GM21360 (cell line): ENCODE measurements around the gene GRAMD4.

ENCODE experiments used
- ATAC-seq: cut with Tn5 transposase; IDR thresholded peaks from one replicate; pipeline ENCODE4 v1.9.1; 2021; ENCODE audit warnings: mild to moderate bottlenecking, moderate library complexity; ENCODE audit not compliant: unreplicated experiment

Gene GRAMD4

GRCh38 chr22:46682011-46682731 is 62.0 kb downstream of the GRAMD4 start:
- no peak for ATAC-seq

GRCh38 chr22:46684706-46685105 is 64.5 kb downstream of the GRAMD4 start:
- no peak for ATAC-seq

GRCh38 chr22:46686221-46687047 is 66.2 kb downstream of the GRAMD4 start:
- ATAC-seq, result no peak

GRCh38 chr22:46687048-46687444 is 66.9 kb downstream of the GRAMD4 start:
- ATAC-seq, result no peak

- ATAC-seq, result no peak
Observed at GRCh38 chr22:46687460-46687859, 67.3 kb downstream of the GRAMD4 start.

- no peak for ATAC-seq
Observed at GRCh38 chr22:46688949-46689348, 68.8 kb downstream of the GRAMD4 start.

GRCh38 chr22:46690146-46690545 is 70.0 kb downstream of the GRAMD4 start:
- ATAC-seq, result no peak

GRCh38 chr22:46691571-46691970 is 71.4 kb downstream of the GRAMD4 start:
- no peak for ATAC-seq

GRCh38 chr22:46693634-46694415 is 73.6 kb downstream of the GRAMD4 start:
- ATAC-seq, result no peak

- ATAC-seq, result no peak
Observed at GRCh38 chr22:46694416-46695170, 74.4 kb downstream of the GRAMD4 start.

GRCh38 chr22:46695346-46696228 is 75.4 kb downstream of the GRAMD4 start:
- ATAC-seq, result no peak

GRCh38 chr22:46696229-46696518 is 76.0 kb downstream of the GRAMD4 start:
- no peak for ATAC-seq

- no peak for ATAC-seq
Observed at GRCh38 chr22:46696614-46697013, 76.4 kb downstream of the GRAMD4 start.

GRCh38 chr22:46697811-46698515 is 77.8 kb downstream of the GRAMD4 start:
- no peak for ATAC-seq

- no peak for ATAC-seq
Observed at GRCh38 chr22:46699091-46699490, 78.9 kb downstream of the GRAMD4 start.

GRCh38 chr22:46701262-46701661 is 81.1 kb downstream of the GRAMD4 start:
- no peak for ATAC-seq

- no peak for ATAC-seq
Observed at GRCh38 chr22:46703171-46703995, 83.2 kb downstream of the GRAMD4 start.

- ATAC-seq, result no peak
Observed at GRCh38 chr22:46703996-46704370, 83.8 kb downstream of the GRAMD4 start.

GRCh38 chr22:46706060-46706459 is 85.9 kb downstream of the GRAMD4 start:
- ATAC-seq, result no peak
